HFFc6 (cell line): ENCODE measurements around the gene HDAC10. TPM values are rescaled to one million over a fixed set of nuclear protein-coding genes. Genes with fewer than 3 reads are reported as not detected.
A peak's percentile ranks its signal among the peaks of the same experiment; 100 is the strongest.

ENCODE experiments used
- DNase-seq: peaks from one replicate; pipeline ENCODE4 v3.0.0-alpha.2; 2018
- H3K27ac Mint-ChIP-seq: 2 replicates; pipeline ENCODE4 v1.8.0; 2020; ENCODE audit warnings: mild to moderate bottlenecking, mixed read lengths
- H3K27me3 Mint-ChIP-seq: 2 replicates; pipeline ENCODE4 v1.8.0; 2021; ENCODE audit warnings: mild to moderate bottlenecking, moderate library complexity, mixed read lengths; ENCODE audit not compliant: insufficient read depth
- H3K36me3 Mint-ChIP-seq: 2 replicates; pipeline ENCODE4 v1.8.0; 2021; ENCODE audit warnings: low read depth, mixed read lengths
- H3K4me1 Mint-ChIP-seq: 2 replicates; pipeline ENCODE4 v1.8.0; 2020; ENCODE audit warnings: low read depth, mixed read lengths
- H3K4me3 Mint-ChIP-seq: 2 replicates; pipeline ENCODE4 v1.8.0; 2020; ENCODE audit warnings: mild to moderate bottlenecking, moderate library complexity, mixed read lengths
- H3K9me3 Mint-ChIP-seq: 2 replicates; pipeline ENCODE4 v1.8.0; 2020; ENCODE audit warnings: mild to moderate bottlenecking, mixed read lengths
- total RNA-seq, 6 experiments: library from RNA; stranded (reverse); fragmentation: NEBNext Ultra II Directional; extraction: Animal tissue kit (Norgen Biotek cat#: 25700); gene quantifications; 2 replicates in 1 of 6; 3 replicates in 5 of 6; pipeline ENCODE4 v1.2.3, GENCODE V29; 2021
- TF ChIP-seq, protein P1 (sequence below): fragments of 200-600 bp; sonication (generic); IDR thresholded peaks from 2 replicates; pipeline ENCODE4 v1.5.0; 2021; ENCODE audit warnings: antibody characterized with exemption, mild to moderate bottlenecking

The HDAC10 gene
- total RNA-seq, 6 experiments from 2014 or later: 24.2 to 30.9 (median 28.9) TPM

DNA sequence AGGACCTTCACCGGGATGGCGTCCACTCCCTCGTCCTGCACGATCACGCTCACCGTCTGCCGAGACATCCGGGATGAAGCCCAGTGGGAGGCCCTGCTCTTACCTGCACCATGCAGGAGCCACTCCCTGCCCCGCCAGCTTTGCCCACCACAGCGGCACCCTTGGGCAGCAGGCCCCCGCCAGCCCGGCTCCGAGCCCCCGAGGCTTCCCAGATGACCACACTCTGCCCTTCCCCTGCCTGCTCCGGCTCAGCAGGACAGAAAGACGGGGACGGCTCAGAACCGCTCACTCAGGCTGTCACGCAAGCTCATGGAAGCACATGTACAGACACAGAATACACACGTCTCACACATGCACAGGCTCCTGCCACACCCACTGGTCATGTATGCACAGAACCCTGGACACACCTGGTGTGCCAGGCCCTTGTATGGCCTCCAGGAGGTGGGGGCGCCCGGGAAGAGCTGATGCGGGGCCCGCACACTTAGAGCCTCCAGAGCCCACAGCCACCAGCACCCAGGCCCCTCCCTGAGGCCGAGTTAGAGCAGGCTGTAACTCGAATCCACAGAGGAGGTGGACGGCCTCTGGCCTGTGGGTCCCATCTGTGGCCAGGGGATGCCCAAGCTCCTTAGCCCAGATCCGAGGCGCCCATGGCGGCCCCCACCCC is 28.0 kb upstream of the HDAC10 start:
- Mint-ChIP-seq H3K4me1 (peaks cover 7% of the 10 kb centered on the region; the same call in 1 of the 2 replicates), H3K27me3 (peaks cover 8% of the 10 kb centered on the region), H3K4me3 (no peak overlapping the region; the same call in 1 of the 2 replicates), H3K27ac (no peak overlapping the region), H3K9me3 (no peaks in the 10 kb centered on the region), H3K36me3 (peaks cover 13% of the 10 kb centered on the region)
- DNase-seq: no peak
- TF ChIP-seq, protein P1, sequence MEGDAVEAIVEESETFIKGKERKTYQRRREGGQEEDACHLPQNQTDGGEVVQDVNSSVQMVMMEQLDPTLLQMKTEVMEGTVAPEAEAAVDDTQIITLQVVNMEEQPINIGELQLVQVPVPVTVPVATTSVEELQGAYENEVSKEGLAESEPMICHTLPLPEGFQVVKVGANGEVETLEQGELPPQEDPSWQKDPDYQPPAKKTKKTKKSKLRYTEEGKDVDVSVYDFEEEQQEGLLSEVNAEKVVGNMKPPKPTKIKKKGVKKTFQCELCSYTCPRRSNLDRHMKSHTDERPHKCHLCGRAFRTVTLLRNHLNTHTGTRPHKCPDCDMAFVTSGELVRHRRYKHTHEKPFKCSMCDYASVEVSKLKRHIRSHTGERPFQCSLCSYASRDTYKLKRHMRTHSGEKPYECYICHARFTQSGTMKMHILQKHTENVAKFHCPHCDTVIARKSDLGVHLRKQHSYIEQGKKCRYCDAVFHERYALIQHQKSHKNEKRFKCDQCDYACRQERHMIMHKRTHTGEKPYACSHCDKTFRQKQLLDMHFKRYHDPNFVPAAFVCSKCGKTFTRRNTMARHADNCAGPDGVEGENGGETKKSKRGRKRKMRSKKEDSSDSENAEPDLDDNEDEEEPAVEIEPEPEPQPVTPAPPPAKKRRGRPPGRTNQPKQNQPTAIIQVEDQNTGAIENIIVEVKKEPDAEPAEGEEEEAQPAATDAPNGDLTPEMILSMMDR: no peak

DNA sequence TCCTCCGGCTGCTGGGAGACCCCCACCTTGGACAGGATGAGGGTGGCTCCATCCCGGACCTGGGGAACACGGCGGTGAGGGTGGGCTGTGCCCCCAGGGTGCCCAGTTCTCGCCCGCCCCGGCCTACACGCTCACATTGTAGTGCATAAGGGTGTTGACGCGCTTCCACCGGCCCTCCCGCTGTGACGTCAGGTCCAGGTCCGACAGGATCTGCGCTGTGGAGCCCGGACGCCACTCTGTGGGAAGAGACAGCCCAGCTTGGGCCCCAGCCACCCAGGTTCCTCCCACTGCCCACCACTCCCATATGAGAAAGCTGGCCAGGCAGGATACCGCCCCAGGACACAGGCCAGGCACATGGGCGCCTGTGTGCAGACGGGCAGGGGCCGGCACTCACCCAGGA is 27.4 kb upstream of the HDAC10 start:
- no peak for DNase-seq
- TF ChIP-seq, protein P1: no peak; the same call in none of the 2 replicates
- Mint-ChIP-seq H3K36me3 (peaks cover 18% of the 10 kb centered on the region), H3K4me3 (no peak overlapping the region), H3K4me1 (peaks cover 12% of the 10 kb centered on the region; the same call in 1 of the 2 replicates), H3K27me3 (peaks cover 8% of the 10 kb centered on the region), H3K27ac (no peak overlapping the region), H3K9me3 (no peaks in the 10 kb centered on the region)

DNA sequence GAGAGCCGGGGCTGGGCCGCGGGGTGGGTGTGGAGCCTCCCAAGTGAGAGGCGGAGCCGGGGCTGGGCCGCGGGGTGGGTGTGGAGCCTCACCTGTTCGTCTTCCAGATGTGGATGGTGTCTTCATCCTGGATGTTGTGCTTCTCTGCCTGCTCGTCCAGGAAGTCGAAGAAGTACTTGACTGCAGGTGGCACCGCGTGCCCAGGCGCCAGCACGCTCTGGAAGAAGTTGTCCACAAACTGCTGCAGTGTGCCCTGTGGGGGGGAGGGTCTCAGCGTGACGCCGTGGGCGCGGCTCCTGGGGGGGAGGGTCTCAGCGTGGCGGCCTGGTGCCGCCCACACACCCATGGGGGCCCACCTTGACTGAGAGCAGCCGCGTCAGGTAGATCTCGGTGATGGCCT is 26.7 kb upstream of the HDAC10 start:
- Mint-ChIP-seq H3K4me3 (no peak overlapping the region), H3K9me3 (no peaks in the 10 kb centered on the region), H3K27me3 (peaks cover 8% of the 10 kb centered on the region), H3K27ac (peak overlapping the region; percentile 24; the same call in 1 of the 2 replicates), H3K36me3 (peaks cover 18% of the 10 kb centered on the region), H3K4me1 (peaks cover 12% of the 10 kb centered on the region; the same call in 1 of the 2 replicates)
- TF ChIP-seq, protein P1: no peak
- no peak for DNase-seq

DNA sequence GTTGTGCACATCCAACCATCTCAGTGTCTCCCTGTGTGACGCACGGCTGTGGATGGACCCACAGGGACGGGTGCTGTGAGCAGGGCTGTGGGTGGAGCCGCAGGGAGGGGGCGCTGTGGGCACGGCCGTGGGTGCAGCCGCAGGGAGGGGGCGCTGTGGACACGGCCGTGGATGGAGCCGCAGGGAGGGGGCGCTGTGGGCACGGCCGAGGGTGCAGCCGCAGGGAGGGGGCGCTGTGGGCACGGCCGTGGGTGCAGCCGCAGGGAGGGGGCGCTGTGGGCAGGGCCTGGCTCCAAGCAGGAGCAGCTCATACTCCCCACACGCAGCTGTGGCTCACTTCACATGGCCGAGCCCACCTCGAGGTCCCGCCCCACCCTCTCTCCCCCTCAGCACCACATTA is 25.1 kb upstream of the HDAC10 start:
- H3K4me1 Mint-ChIP-seq: peaks cover 7% of the 10 kb centered on the region; the same call in 1 of the 2 replicates
- no peak overlapping the region for H3K4me3 Mint-ChIP-seq
- H3K27ac Mint-ChIP-seq: no peak overlapping the region
- peaks cover 6% of the 10 kb centered on the region for H3K27me3 Mint-ChIP-seq
- peaks cover 18% of the 10 kb centered on the region for H3K36me3 Mint-ChIP-seq
- TF ChIP-seq, protein P1: peak; percentile 86
- DNase-seq: no peak
- H3K9me3 Mint-ChIP-seq: no peaks in the 10 kb centered on the region

DNA sequence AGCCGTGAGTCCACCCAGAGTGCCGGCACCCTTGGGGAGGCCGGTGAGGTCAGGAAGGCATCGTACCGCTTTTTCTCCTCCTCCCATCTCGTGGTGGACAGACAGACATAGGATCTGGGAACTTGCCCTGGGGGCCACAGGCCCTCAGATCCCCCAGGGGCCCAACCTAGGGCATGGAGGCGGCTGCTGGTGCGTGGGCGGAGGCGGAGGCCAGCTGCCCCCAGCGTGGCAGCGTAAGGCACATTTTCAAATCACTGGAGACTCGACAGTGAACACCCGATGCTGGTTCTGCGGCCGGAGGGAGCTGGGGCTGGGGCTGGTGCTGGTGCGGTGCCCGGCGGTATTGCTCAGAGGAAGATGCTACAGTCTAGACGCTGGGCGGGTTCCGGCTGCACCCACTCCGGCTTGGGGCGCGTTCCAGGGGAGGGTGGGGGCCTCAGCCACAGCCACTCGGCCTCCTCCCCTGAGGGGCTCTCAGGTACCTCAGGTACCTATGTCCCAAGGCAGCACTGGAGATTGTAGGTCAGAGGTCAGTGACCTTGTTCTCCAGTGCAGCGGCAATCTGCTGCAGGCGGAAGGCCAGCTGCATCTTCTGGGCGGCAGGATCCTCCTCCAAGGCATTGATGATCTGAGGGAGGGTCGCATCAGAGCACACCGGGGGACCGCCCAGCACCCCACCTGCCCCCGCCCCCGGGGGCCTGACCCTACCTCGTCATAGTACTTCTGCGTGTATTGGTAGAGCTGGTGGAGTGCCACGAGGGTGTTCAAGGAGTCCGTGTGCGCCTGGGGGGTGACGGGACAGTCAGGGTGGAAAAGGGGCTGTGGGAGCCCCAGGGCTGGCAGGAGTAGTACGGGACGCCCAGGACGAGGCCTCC is 24.4 kb upstream of the HDAC10 start:
- no peak overlapping the region for H3K4me3 Mint-ChIP-seq
- H3K36me3 Mint-ChIP-seq: peaks cover 18% of the 10 kb centered on the region
- TF ChIP-seq, protein P1: no peak
- no peaks in the 10 kb centered on the region for H3K9me3 Mint-ChIP-seq
- DNase-seq: no peak
- no peak overlapping the region for H3K27ac Mint-ChIP-seq
- H3K4me1 Mint-ChIP-seq: peaks cover 7% of the 10 kb centered on the region; the same call in 1 of the 2 replicates
- H3K27me3 Mint-ChIP-seq: peaks cover 8% of the 10 kb centered on the region
